B cell (primary cell): ENCODE measurements around the gene CEL. TPM values are rescaled to one million over a fixed set of nuclear protein-coding genes. Genes with fewer than 3 reads are reported as not detected.
"Not testable (repeated sequence)": the region's sequence is repeated elsewhere in the genome, so short reads cannot be mapped to it uniquely, and the experiment has no call there.

ENCODE experiments used
- ATAC-seq: fragments of 200-7000 bp; cut with Tn5 transposase; one replicate; pipeline ENCODE4 v1.10.0; 2021; ENCODE audit warnings: low read depth, mild to moderate bottlenecking, moderate number of reproducible peaks, moderate library complexity
- CTCF ChIA-PET: fragments of 350-600 bp; sonication (Branson Sonifier 250); formaldehyde crosslinking; loops from one replicate; lab custom pipeline; 2021; ENCODE audit warnings: antibody characterized with exemption, inconsistent platforms; lab: Charles Lee
- POLR2A ChIA-PET: fragments of 350-600 bp; sonication (Branson Sonifier 250); formaldehyde crosslinking; loops from one replicate; lab custom pipeline; 2021; ENCODE audit warnings: antibody characterized with exemption; lab: Charles Lee
- DNase-seq: peaks from one replicate; pipeline ENCODE4 v3.0.0; 2013
- H2AFZ ChIP-seq: 2 replicates; pipeline ENCODE4 v1.6.1; 2012; ENCODE audit warnings: mild to moderate bottlenecking, low read depth, low read length; ENCODE audit not compliant: insufficient read depth, poor library complexity, severe bottlenecking
- H3K27ac ChIP-seq, 2 donors: 1 replicate in 1 of 2; 2 replicates in 1 of 2; pipeline ENCODE4 v1.5.1; 2012 to 2013; ENCODE audit warnings: low read length in 2 of 2, mild to moderate bottlenecking in 2 of 2, moderate library complexity in 1 of 2
- H3K27me3 ChIP-seq, 4 experiments: fragments of 200-600 bp in 1 of 4; sonication (generic) in 1 of 4; replicated peaks in 1 of 4; 1 replicate in 2 of 4; 2 replicates in 2 of 4; pipeline versions ENCODE4 v1.6.1 to v1.7.0; 2013 to 2016; ENCODE audit warnings: low read length in 3 of 4, mild to moderate bottlenecking in 2 of 4, mixed read lengths in 1 of 4, moderate library complexity in 1 of 4; ENCODE audit not compliant: insufficient read depth in 4 of 4, control insufficient read depth in 3 of 4; ENCODE audit errors: control extremely low read depth in 1 of 4
- H3K36me3 ChIP-seq, 2 experiments: replicated peaks in 1 of 2; 1 replicate in 1 of 2; 2 replicates in 1 of 2; pipeline versions ENCODE4 v1.6.1 to v1.7.1; 2013; ENCODE audit warnings: low read length in 1 of 2; ENCODE audit not compliant: insufficient read depth in 2 of 2, control insufficient read depth in 1 of 2; ENCODE audit errors: control extremely low read depth in 1 of 2, extremely low read depth in 1 of 2
- H3K4me1 ChIP-seq, 2 donors: fragments of 200-600 bp in 1 of 2; sonication (generic) in 1 of 2; 1 replicate in 1 of 2; 2 replicates in 1 of 2; pipeline versions ENCODE4 v1.5.1 to v1.6.1; 2013 to 2017; ENCODE audit warnings: low read length in 2 of 2; ENCODE audit not compliant: control insufficient read depth in 2 of 2, insufficient read depth in 2 of 2
- H3K4me2 ChIP-seq: replicated peaks from 2 replicates; pipeline ENCODE3; 2012; ENCODE audit warnings: mild to moderate bottlenecking, low read depth, low read length; ENCODE audit not compliant: poor library complexity, severe bottlenecking
- H3K4me3 ChIP-seq, 5 experiments: fragments of 200-600 bp in 1 of 5; sonication (generic) in 1 of 5; 1 replicate in 3 of 5; 2 replicates in 2 of 5; pipeline versions ENCODE4 v1.5.1 to v1.7.0; 2011 to 2016; ENCODE audit warnings: low read length in 4 of 5, mild to moderate bottlenecking in 4 of 5, low read depth in 2 of 5, control low read depth in 1 of 5, moderate library complexity in 1 of 5; ENCODE audit not compliant: insufficient read depth in 1 of 5; ENCODE audit errors: control extremely low read depth in 1 of 5, extremely low read depth in 1 of 5
- H3K79me2 ChIP-seq: fragments of 200-600 bp; sonication (generic); one replicate; pipeline ENCODE4 v1.6.0; 2016; ENCODE audit warnings: low read length; ENCODE audit not compliant: control insufficient read depth, insufficient read depth
- H3K9ac ChIP-seq: fragments of 200-600 bp; sonication (generic); 2 replicates; pipeline ENCODE4 v1.6.1; 2017; ENCODE audit warnings: mild to moderate bottlenecking, low read length, moderate library complexity
- H3K9me3 ChIP-seq, 3 donors: one replicate each; pipeline versions ENCODE4 v1.6.1 to v1.7.1; 2013; ENCODE audit warnings: low read length in 2 of 3; ENCODE audit not compliant: control insufficient read depth in 2 of 3, insufficient read depth in 1 of 3; ENCODE audit errors: control extremely low read depth in 1 of 3
- H4K20me1 ChIP-seq: 2 replicates; pipeline ENCODE4 v1.6.0; 2012; ENCODE audit warnings: mild to moderate bottlenecking, low read length; ENCODE audit not compliant: insufficient read depth, control insufficient read depth, poor library complexity, severe bottlenecking
- H3K27ac Mint-ChIP-seq: one replicate; pipeline ENCODE4 v1.8.0; 2021; ENCODE audit warnings: mixed read lengths
- H3K27me3 Mint-ChIP-seq: one replicate; pipeline ENCODE4 v1.8.0; 2021; ENCODE audit warnings: mixed read lengths
- H3K4me1 Mint-ChIP-seq: one replicate; pipeline ENCODE4 v1.8.0; 2021; ENCODE audit warnings: mixed read lengths
- H3K4me3 Mint-ChIP-seq: one replicate; pipeline ENCODE4 v1.8.0; 2021; ENCODE audit warnings: mixed read lengths
- H3K9me3 Mint-ChIP-seq: one replicate; pipeline ENCODE4 v1.8.0; 2022; ENCODE audit warnings: mixed read lengths; ENCODE audit not compliant: insufficient read depth
- WGBS: methylation state at CpG from one replicate; pipeline ENCODE4 v1.1.5; 2013; ENCODE audit warnings: missing lambda C conversion rate; ENCODE audit not compliant: insufficient coverage; 5-methylcytosine and 5-hydroxymethylcytosine counted together
- intact Hi-C: fragments of 100-400 bp; cut with micrococcal nuclease; formaldehyde crosslinking; loops from one replicate; pipeline ENCODE4 v1.10.0; 2022
- polyA plus RNA-seq: library from polyadenylated mRNA; depleted of rRNA; stranded (reverse); fragments of >200 nt; gene quantifications from 2 replicates; pipeline ENCODE4 v1.2.3, GENCODE V29; 2012
- total RNA-seq, 2 donors: library from RNA; stranded (reverse); fragments of 120-200 nt in 1 of 2; gene quantifications; 1 replicate in 1 of 2; 2 replicates in 1 of 2; pipeline versions ENCODE4 v1.2.3 to v1.2.4, GENCODE V29; 2013 to 2022

The CEL gene
- total and polyA plus RNA-seq, 2 donors (not counting 1 experiment from before 2014, with no cell fraction given) = 0.51 to 0.57 TPM

GRCh38 chr9:133070500-133070961 is 8.8 kb downstream of the CEL start:
- H3K4me1 Mint-ChIP-seq, H3K4me2 ChIP-seq, H3K4me3 ChIP-seq, H4K20me1 ChIP-seq, H3K9ac ChIP-seq, DNase-seq, H3K4me3 Mint-ChIP-seq, H2AFZ ChIP-seq, H3K27me3 Mint-ChIP-seq, intact Hi-C loops, H3K36me3 ChIP-seq, H3K27me3 ChIP-seq, H3K4me1 ChIP-seq, H3K9me3 Mint-ChIP-seq, POLR2A ChIA-PET, H3K27ac Mint-ChIP-seq, H3K27ac ChIP-seq, H3K9me3 ChIP-seq, ATAC-seq, H3K79me2 ChIP-seq, CTCF ChIA-PET: not testable (repeated sequence)
- WGBS = 97% methylated on average over 16 of the region's 17 CpGs

- not testable (repeated sequence) for H3K27me3 Mint-ChIP-seq, ATAC-seq
These were observed 9.2 kb downstream of the CEL start for GRCh38 chr9:133070985-133071384.

More at GRCh38 chr9:133070985-133071384, 9.2 kb downstream of the CEL start:
- H3K4me1 Mint-ChIP-seq, H3K36me3 ChIP-seq, H3K4me2 ChIP-seq, H3K27ac Mint-ChIP-seq, H3K9me3 ChIP-seq, H3K79me2 ChIP-seq, CTCF ChIA-PET, H3K4me3 ChIP-seq, H3K9me3 Mint-ChIP-seq, H3K9ac ChIP-seq, POLR2A ChIA-PET, DNase-seq, H3K27ac ChIP-seq, H4K20me1 ChIP-seq, H3K4me1 ChIP-seq, H3K27me3 ChIP-seq, H3K4me3 Mint-ChIP-seq, H2AFZ ChIP-seq, intact Hi-C loops: not testable (repeated sequence)
- WGBS = 100% methylated on average over 2 of the region's 31 CpGs
